ENCODE measurements around the gene ESF1. TPM values are rescaled to one million over a fixed set of nuclear protein-coding genes. Genes with fewer than 3 reads are reported as not detected.
"Not testable (repeated sequence)": the region's sequence is repeated elsewhere in the genome, so short reads cannot be mapped to it uniquely, and the experiment has no call there.

ESF1 gene
- total RNA-seq, 4 donors from 2014 or later = 3.1 to 18.0 (median 13.2) TPM

DNA sequence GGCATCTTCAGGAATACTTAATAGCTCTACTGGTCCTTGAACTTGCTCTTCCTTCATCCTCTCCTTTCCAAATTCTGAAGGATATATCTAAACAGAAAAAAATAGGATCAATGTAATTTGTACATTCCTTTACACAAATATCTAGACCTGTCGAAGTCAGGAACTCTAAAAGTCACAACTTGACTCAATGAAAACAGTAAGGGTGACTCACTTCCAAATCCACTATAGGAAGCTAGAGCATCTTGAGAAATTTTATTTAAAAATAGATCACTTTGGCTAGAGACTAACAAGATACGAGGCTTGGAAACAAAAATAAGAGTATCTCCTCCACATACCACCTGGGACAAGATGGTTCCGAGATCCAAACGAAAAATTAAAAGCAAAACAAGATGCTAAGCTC, 12.2 kb downstream of the ESF1 start:
- H3K27me3 ChIP-seq = no peaks in the 10 kb centered on the region
- no peaks in the 10 kb centered on the region for H3K4me1 ChIP-seq
- no peaks in the 10 kb centered on the region for H3K9me3 ChIP-seq
- TF ChIP-seq, protein P1, sequence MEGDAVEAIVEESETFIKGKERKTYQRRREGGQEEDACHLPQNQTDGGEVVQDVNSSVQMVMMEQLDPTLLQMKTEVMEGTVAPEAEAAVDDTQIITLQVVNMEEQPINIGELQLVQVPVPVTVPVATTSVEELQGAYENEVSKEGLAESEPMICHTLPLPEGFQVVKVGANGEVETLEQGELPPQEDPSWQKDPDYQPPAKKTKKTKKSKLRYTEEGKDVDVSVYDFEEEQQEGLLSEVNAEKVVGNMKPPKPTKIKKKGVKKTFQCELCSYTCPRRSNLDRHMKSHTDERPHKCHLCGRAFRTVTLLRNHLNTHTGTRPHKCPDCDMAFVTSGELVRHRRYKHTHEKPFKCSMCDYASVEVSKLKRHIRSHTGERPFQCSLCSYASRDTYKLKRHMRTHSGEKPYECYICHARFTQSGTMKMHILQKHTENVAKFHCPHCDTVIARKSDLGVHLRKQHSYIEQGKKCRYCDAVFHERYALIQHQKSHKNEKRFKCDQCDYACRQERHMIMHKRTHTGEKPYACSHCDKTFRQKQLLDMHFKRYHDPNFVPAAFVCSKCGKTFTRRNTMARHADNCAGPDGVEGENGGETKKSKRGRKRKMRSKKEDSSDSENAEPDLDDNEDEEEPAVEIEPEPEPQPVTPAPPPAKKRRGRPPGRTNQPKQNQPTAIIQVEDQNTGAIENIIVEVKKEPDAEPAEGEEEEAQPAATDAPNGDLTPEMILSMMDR (IDR thresholded peaks at IDR 0.05) = no peak
- no peak for TF ChIP-seq POLR2A (IDR thresholded peaks at IDR 0.05)
- no peak for DNase-seq
- no peak overlapping the region for H3K4me3 ChIP-seq
- intact Hi-C loops (cut with DNase I; ENCODE audit: low total_unique reads) = no loop called here
- no peak overlapping the region for H3K27ac ChIP-seq
- H3K36me3 ChIP-seq = no peaks in the 10 kb centered on the region

DNA sequence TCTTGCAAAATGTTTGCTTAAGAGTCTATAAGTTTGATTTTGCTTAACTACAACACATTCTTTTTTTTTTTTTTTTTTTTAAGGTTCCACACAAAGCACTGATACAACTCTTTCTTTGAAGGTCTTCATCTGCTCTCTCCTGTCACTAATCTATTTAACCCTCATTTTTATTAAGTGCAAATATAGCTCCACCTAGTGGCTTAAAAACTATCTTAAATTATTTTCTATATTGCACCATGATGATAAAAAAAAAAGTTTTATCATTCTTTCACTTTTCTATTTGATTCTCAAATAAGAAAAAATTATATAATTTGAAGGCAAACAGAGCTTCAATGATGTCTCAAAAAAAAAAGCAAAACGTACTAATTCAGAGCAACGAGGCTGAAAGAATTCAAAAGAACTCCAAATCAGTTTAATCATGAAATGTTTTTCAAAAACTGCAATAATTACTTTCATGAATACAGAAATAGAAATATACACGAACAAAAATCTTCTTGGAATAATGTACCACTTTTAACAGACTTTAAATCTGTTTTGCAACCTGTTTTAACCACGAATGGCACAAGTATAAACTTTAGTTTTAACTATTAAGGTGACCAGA, 12.8 kb downstream of the ESF1 start:
- intact Hi-C loops (cut with DNase I; ENCODE audit: low total_unique reads) = no loop called here
- H3K4me1 ChIP-seq = no peaks in the 10 kb centered on the region
- H3K9me3 ChIP-seq = no peaks in the 10 kb centered on the region
- DNase-seq = no peak
- TF ChIP-seq POLR2A (IDR thresholded peaks at IDR 0.05) = no peak
- TF ChIP-seq, protein P1 (IDR thresholded peaks at IDR 0.05) = peak; percentile 10 to 46 (median 32)
- H3K36me3 ChIP-seq = no peaks in the 10 kb centered on the region
- no peak overlapping the region for H3K27ac ChIP-seq
- H3K27me3 ChIP-seq = no peaks in the 10 kb centered on the region
- no peak overlapping the region for H3K4me3 ChIP-seq

DNA sequence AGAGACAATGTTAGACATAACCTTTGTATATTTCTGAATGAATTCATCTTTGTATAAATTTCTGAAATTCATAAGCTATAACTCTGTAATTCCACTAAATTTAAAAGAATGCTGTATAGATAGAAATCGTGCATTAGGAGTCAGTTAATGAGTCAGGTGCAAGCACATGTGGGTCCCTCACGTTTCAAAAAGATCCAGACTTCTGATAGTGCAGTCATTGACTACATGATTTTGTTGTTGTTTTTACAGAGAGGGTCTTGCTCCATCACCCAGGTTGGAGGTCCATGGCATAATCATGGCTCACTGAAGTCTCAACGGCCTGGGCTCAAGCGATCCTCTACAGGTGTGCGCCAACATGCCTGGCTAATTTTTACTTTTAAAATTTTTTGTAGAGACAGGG, 14.6 kb downstream of the ESF1 start:
- Histone ChIP-seq H3K27ac (no peak overlapping the region), H3K36me3 (peaks cover 0 to 4% of the 10 kb centered on the region in 2 donors), H3K27me3 (no peaks in the 10 kb centered on the region), H3K4me3 (no peak overlapping the region), H3K9me3 (peaks cover 0 to 7% of the 10 kb centered on the region in 2 donors), H3K4me1 (no peaks in the 10 kb centered on the region)
- intact Hi-C loops (cut with DNase I; ENCODE audit: low total_unique reads) = no loop called here
- DNase-seq = no peak
- TF ChIP-seq POLR2A (IDR thresholded peaks at IDR 0.05) = no peak
- TF ChIP-seq, protein P1 (IDR thresholded peaks at IDR 0.05) = no peak

DNA sequence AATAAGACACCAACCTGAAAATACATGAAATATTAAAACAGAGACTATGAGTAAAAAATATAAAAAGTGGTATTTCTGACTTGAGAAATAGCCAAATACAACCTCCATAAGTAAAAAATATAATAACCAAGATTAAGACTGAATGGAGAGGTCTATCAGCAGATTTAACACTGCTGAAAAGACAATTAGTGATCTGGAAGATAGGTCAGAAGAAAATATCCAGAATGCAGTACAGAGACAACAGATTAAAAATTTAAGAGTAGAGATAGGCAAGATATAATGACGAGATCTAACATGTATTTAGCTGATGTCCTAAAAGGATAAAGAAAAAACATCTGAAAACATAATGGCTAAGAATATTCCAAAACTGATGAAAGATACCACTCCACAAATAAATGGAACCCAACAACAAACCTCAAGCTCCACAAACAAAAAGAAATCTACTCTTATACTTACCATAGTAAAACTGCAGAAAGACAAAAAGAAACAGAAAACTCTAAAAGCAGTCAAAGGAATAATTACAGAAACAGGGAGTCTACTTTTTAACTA, 18.8 kb downstream of the ESF1 start:
- intact Hi-C loops (cut with DNase I; ENCODE audit: low total_unique reads) = no loop called here
- no peak overlapping the region for H3K27ac ChIP-seq
- no peaks in the 10 kb centered on the region for H3K27me3 ChIP-seq
- peaks cover 0 to 4% of the 10 kb centered on the region in 2 donors for H3K36me3 ChIP-seq
- no peaks in the 10 kb centered on the region for H3K4me1 ChIP-seq
- peaks cover 0 to 7% of the 10 kb centered on the region in 2 donors for H3K9me3 ChIP-seq
- TF ChIP-seq POLR2A (IDR thresholded peaks at IDR 0.05) = no peak
- TF ChIP-seq, protein P1 (IDR thresholded peaks at IDR 0.05) = no peak
- no peak for DNase-seq
- H3K4me3 ChIP-seq = no peak overlapping the region

DNA sequence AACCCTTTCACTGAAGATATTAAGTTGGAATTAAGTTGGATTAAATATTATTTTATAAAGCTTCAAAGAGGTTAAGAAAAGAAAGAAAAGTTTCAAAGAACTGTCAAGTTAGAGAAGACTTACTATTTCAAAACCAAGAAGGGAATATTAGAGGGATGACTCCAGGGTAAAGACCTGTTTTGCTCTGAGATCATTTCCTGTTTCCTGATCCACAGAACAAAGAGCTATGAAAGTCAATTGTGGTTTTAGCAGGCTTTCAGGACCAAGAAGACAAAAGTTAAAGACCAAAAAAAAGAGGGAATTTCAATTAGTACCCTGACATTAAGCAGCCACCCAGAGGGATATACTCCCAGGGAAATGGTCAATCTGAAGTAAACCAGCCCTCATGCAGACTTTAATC, 19.4 kb downstream of the ESF1 start:
- peaks cover 0 to 7% of the 10 kb centered on the region in 2 donors for H3K9me3 ChIP-seq
- intact Hi-C loops (cut with DNase I; ENCODE audit: low total_unique reads) = no loop called here
- no peaks in the 10 kb centered on the region for H3K27me3 ChIP-seq
- H3K4me3 ChIP-seq = no peak overlapping the region
- H3K27ac ChIP-seq = no peak overlapping the region
- no peaks in the 10 kb centered on the region for H3K4me1 ChIP-seq
- TF ChIP-seq, protein P1 (IDR thresholded peaks at IDR 0.05) = no peak
- TF ChIP-seq POLR2A (IDR thresholded peaks at IDR 0.05) = no peak
- DNase-seq = no peak
- H3K36me3 ChIP-seq = peaks cover 0 to 4% of the 10 kb centered on the region in 2 donors

DNA sequence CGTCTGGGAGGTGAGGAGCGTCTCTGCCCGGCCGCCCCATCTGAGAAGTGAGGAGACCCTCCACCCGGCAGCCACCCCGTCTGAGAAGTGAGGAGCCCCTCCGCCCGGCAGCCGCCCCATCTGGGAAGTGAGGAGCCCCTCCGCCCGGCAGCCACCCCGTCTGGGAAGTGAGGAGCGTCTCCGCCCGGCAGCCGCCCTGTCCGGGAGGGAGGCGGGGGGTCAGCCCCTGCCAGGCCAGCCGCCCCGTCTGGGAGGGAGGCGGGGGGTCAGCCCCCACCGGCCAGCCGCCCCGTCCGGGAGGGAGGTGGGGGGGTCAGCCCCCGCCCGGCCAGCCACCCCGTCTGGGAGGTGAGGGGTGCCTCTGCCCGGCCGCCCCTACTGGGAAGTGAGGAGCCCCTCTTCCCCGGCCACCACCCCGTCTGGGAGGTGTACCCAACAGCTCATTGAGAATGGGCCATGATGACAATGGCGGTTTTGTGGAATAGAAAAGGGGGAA, 24.2 kb downstream of the ESF1 start:
- not testable (repeated sequence) for H3K36me3 ChIP-seq

More for the DNA sequence above, 24.2 kb downstream of the ESF1 start:
- H3K27ac ChIP-seq; H3K4me3 ChIP-seq; H3K4me1 ChIP-seq; DNase-seq; H3K9me3 ChIP-seq; intact Hi-C loops (cut with DNase I; ENCODE audit: low total_unique reads); H3K27me3 ChIP-seq: not testable (repeated sequence)
